Liver (tissue), 9 donors: ENCODE results near the gene MFN1. TPM values are rescaled to one million over a fixed set of nuclear protein-coding genes. Genes with fewer than 3 reads are reported as not detected.
"Not testable (repeated sequence)": the region's sequence is repeated elsewhere in the genome, so short reads cannot be mapped to it uniquely, and the experiment has no call there.

Experiments used
- DNase-seq: peaks from one replicate; pipeline ENCODE4 v3.0.0-alpha.2; 2017; ENCODE audit warnings: low spot score
- H3K27ac ChIP-seq, 2 donors: one replicate each; pipeline ENCODE4 v1.7.0; 2013; ENCODE audit warnings: inconsistent platforms in 2 of 2, low read length in 2 of 2, control low read depth in 1 of 2, low read depth in 1 of 2, mild to moderate bottlenecking in 1 of 2
- H3K27me3 ChIP-seq, 4 donors: one replicate each; pipeline versions ENCODE4 v1.6.1 to v1.7.0; 2013; ENCODE audit warnings: low read length in 3 of 4, inconsistent platforms in 1 of 4, mild to moderate bottlenecking in 1 of 4, moderate library complexity in 1 of 4; ENCODE audit not compliant: control insufficient read depth in 4 of 4, insufficient read depth in 4 of 4
- H3K36me3 ChIP-seq, 4 donors: one replicate each; pipeline versions ENCODE4 v1.6.1 to v1.7.0; 2013; ENCODE audit warnings: low read length in 3 of 4, mild to moderate bottlenecking in 3 of 4, low read depth in 1 of 4, moderate library complexity in 1 of 4; ENCODE audit not compliant: control insufficient read depth in 4 of 4, insufficient read depth in 3 of 4
- H3K4me1 ChIP-seq, 4 donors: one replicate each; pipeline versions ENCODE4 v1.6.1 to v1.7.0; 2013; ENCODE audit warnings: low read length in 3 of 4, mild to moderate bottlenecking in 3 of 4, moderate library complexity in 1 of 4; ENCODE audit not compliant: control insufficient read depth in 4 of 4, insufficient read depth in 4 of 4
- H3K4me3 ChIP-seq, 3 donors: one replicate each; pipeline versions ENCODE4 v1.6.1 to v1.7.0; 2013; ENCODE audit warnings: low read length in 3 of 3, control low read depth in 1 of 3, low read depth in 1 of 3, mild to moderate bottlenecking in 1 of 3
- H3K9ac ChIP-seq, 2 donors: one replicate each; pipeline ENCODE4 v1.7.0; 2013; ENCODE audit warnings: low read length in 2 of 2, mild to moderate bottlenecking in 2 of 2, moderate library complexity in 2 of 2, control low read depth in 1 of 2, low read depth in 1 of 2
- H3K9me3 ChIP-seq, 4 donors: one replicate each; pipeline versions ENCODE4 v1.6.1 to v1.7.0; 2013; ENCODE audit warnings: low read length in 3 of 4; ENCODE audit not compliant: control insufficient read depth in 4 of 4
- ATF3 ChIP-seq: IDR thresholded peaks from 2 replicates; pipeline ENCODE4 v1.6.1; 2016; ENCODE audit warnings: antibody characterized with exemption
- CTCF ChIP-seq: fragments of 150-350 bp; IDR thresholded peaks from 2 replicates; pipeline ENCODE4 v1.5.1; 2017; ENCODE audit warnings: improper control_type of control experiment, low read depth, low read length; ENCODE audit not compliant: missing input control
- EGR1 ChIP-seq, 2 donors: IDR thresholded peaks; 2 replicates each; pipeline ENCODE4 v1.6.1; 2016 to 2018; ENCODE audit warnings: antibody characterized with exemption in 2 of 2, low read depth in 2 of 2
- FOXA1 ChIP-seq: IDR thresholded peaks from 2 replicates; pipeline ENCODE4 v1.6.1; 2016; ENCODE audit warnings: antibody characterized with exemption
- FOXA2 ChIP-seq: IDR thresholded peaks from 2 replicates; pipeline ENCODE4 v1.6.1; 2016; ENCODE audit warnings: antibody characterized with exemption
- GABPA ChIP-seq, 2 donors: IDR thresholded peaks in 1 of 2; conservative IDR thresholded peaks in 1 of 2; 2 replicates each; pipeline ENCODE4 v1.6.1; 2016; ENCODE audit warnings: antibody characterized with exemption in 2 of 2, mild to moderate bottlenecking in 1 of 2, moderate library complexity in 1 of 2
- HNF4A ChIP-seq, 2 donors: conservative IDR thresholded peaks; 2 replicates each; pipeline ENCODE4 v1.6.1; 2016; ENCODE audit warnings: antibody characterized with exemption in 2 of 2, mild to moderate bottlenecking in 2 of 2
- HNF4G ChIP-seq: IDR thresholded peaks from 2 replicates; pipeline ENCODE4 v1.6.1; 2016; ENCODE audit warnings: antibody characterized with exemption
- MAX ChIP-seq: IDR thresholded peaks from 2 replicates; pipeline ENCODE4 v1.6.1; 2016; ENCODE audit warnings: antibody characterized with exemption
- NR2F2 ChIP-seq: IDR thresholded peaks from 2 replicates; pipeline ENCODE4 v1.6.1; 2016; ENCODE audit warnings: antibody characterized with exemption
- RAD21 ChIP-seq, 2 donors: IDR thresholded peaks; 2 replicates each; pipeline ENCODE4 v1.6.1; 2016; ENCODE audit warnings: antibody characterized with exemption in 2 of 2, mild to moderate bottlenecking in 2 of 2
- REST ChIP-seq: IDR thresholded peaks from 2 replicates; pipeline ENCODE4 v1.6.1; 2016; ENCODE audit warnings: antibody characterized with exemption, mild to moderate bottlenecking
- RXRA ChIP-seq, 2 donors: IDR thresholded peaks; 2 replicates each; pipeline ENCODE4 v1.6.1; 2017 to 2018; ENCODE audit warnings: antibody characterized with exemption in 2 of 2, mild to moderate bottlenecking in 1 of 2
- SP1 ChIP-seq: IDR thresholded peaks from 2 replicates; pipeline ENCODE4 v1.6.1; 2018; ENCODE audit warnings: antibody characterized with exemption, mild to moderate bottlenecking
- TAF1 ChIP-seq: conservative IDR thresholded peaks from 2 replicates; pipeline ENCODE4 v1.6.1; 2016; ENCODE audit warnings: antibody characterized with exemption, mild to moderate bottlenecking
- YY1 ChIP-seq: IDR thresholded peaks from 2 replicates; pipeline ENCODE4 v1.6.1; 2016; ENCODE audit warnings: antibody characterized with exemption, mild to moderate bottlenecking
- ZBTB33 ChIP-seq: IDR thresholded peaks from 2 replicates; pipeline ENCODE4 v1.6.1; 2016; ENCODE audit warnings: antibody characterized with exemption
- WGBS: extraction: QIAGEN DNeasy Blood & Tissue Kit; methylation state at CpG from one replicate; pipeline ENCODE4 v1.1.7; 2013; 5-methylcytosine and 5-hydroxymethylcytosine counted together
- polyA plus RNA-seq, 2 donors: library from polyadenylated mRNA; stranded (reverse) in 1 of 2; unstranded in 1 of 2; fragments of 200-250 nt in 1 of 2; fragments of >200 nt in 1 of 2; fragmentation: Nextera tagmentation in 1 of 2; extraction: Ambion mirVana in 1 of 2; gene quantifications; one replicate each; pipeline versions ENCODE4 v1.2.1 to v1.2.3, GENCODE V29; 2013 to 2015
- total RNA-seq, 2 donors: library from RNA; depleted of rRNA; stranded (reverse); fragments of >200 nt; gene quantifications; one replicate each; pipeline ENCODE4 v1.2.3, GENCODE V29; 2014
- donor health status: healthy.
- donor health status: healthy.
- donor health status: healthy.
- donor health status: healthy.
- donor health status: healthy.

Gene MFN1
- total and polyA plus RNA-seq, 4 donors = 6.4 to 31.9 (median 12.7) TPM

GRCh38 chr3:179304605-179305004 lies 42.9 kb upstream of the MFN1 start:
- DNase-seq = no peak
- TF ChIP-seq SP1 = no peak
- no peak for TF ChIP-seq YY1
- no peak for TF ChIP-seq RAD21 (IDR thresholded peaks at IDR 0.05)
- TF ChIP-seq REST = no peak
- no peak for TF ChIP-seq GABPA (IDR thresholded peaks at IDR 0.05 in 1 of 2, conservative IDR thresholded peaks at IDR 0.05 in 1 of 2)
- TF ChIP-seq MAX = no peak
- TF ChIP-seq RXRA (IDR thresholded peaks at IDR 0.05) = no peak
- TF ChIP-seq HNF4A (conservative IDR thresholded peaks at IDR 0.05) = no peak
- no peak for TF ChIP-seq FOXA1
- TF ChIP-seq TAF1 = no peak
- no peak for TF ChIP-seq FOXA2
- no peak for TF ChIP-seq NR2F2
- TF ChIP-seq CTCF = no peak
- TF ChIP-seq ZBTB33 = no peak
- no peak for TF ChIP-seq HNF4G
- no peak for TF ChIP-seq EGR1 (IDR thresholded peaks at IDR 0.05; ENCODE audit: low read depth in 2 of 2)
- TF ChIP-seq ATF3 = no peak
- no peaks in the 10 kb centered on the region for H3K9me3 ChIP-seq
- no peaks in the 10 kb centered on the region for H3K36me3 ChIP-seq
- H3K4me3 ChIP-seq = no peak overlapping the region
- H3K4me1 ChIP-seq = no peaks in the 10 kb centered on the region
- no peak overlapping the region for H3K9ac ChIP-seq
- H3K27ac ChIP-seq = no peak overlapping the region
- peaks cover 0 to 3% (median 0%) of the 10 kb centered on the region in 4 donors for H3K27me3 ChIP-seq
- WGBS = 23% methylated on average over 2 of the region's 2 CpGs

GRCh38 chr3:179307362-179307761 lies 40.1 kb upstream of the MFN1 start:
- WGBS = 79% methylated on average over 2 of the region's 2 CpGs
- not testable (repeated sequence) for H3K9ac ChIP-seq, H3K36me3 ChIP-seq

More at GRCh38 chr3:179307362-179307761, 40.1 kb upstream of the MFN1 start:
- not testable (repeated sequence) for DNase-seq, H3K27me3 ChIP-seq, H3K4me3 ChIP-seq, H3K4me1 ChIP-seq, H3K9me3 ChIP-seq, H3K27ac ChIP-seq
